Gastroesophageal sphincter (tissue), 4 donors: ENCODE results near the gene LEKR1. TPM values are rescaled to one million over a fixed set of nuclear protein-coding genes. Genes with fewer than 3 reads are reported as not detected.
"Not testable (repeated sequence)": the region's sequence is repeated elsewhere in the genome, so short reads cannot be mapped to it uniquely, and the experiment has no call there.

ENCODE experiments used
- ATAC-seq: fragments of 150-250 bp; one replicate; pipeline ENCODE4 v1.9.1; 2016; ENCODE audit warnings: mild to moderate bottlenecking, moderate library complexity
- H3K27ac ChIP-seq, 4 donors: fragments of 200-600 bp; sonication (generic) in 3 of 4; 1 replicate in 3 of 4; 2 replicates in 1 of 4; pipeline ENCODE4 v1.5.1; 2016 to 2019
- H3K27me3 ChIP-seq: fragments of 200-600 bp; sonication (generic); one replicate; pipeline ENCODE4 v1.5.1; 2019
- H3K36me3 ChIP-seq, 2 donors: fragments of 200-600 bp; sonication (generic); one replicate each; pipeline ENCODE4 v1.5.1; 2019; ENCODE audit warnings: control low read depth in 1 of 2
- H3K4me1 ChIP-seq, 3 donors: fragments of 200-600 bp; sonication (generic); 1 replicate in 2 of 3; 2 replicates in 1 of 3; pipeline ENCODE4 v1.5.1; 2016 to 2019; ENCODE audit warnings: control low read depth in 2 of 3
- H3K4me3 ChIP-seq, 2 donors: fragments of 200-600 bp; sonication (generic); one replicate each; pipeline ENCODE4 v1.5.1; 2019; ENCODE audit warnings: mild to moderate bottlenecking in 1 of 2, moderate library complexity in 1 of 2
- H3K9me3 ChIP-seq, 3 donors: fragments of 200-600 bp; sonication (generic); one replicate each; pipeline ENCODE4 v1.5.1; 2017 to 2019; ENCODE audit warnings: control low read depth in 2 of 3
- CTCF ChIP-seq, 4 experiments: fragments of 200-600 bp in 2 of 4; fragments of 450-650 bp in 2 of 4; sonication (generic) in 1 of 4; IDR thresholded peaks; one replicate each; pipeline ENCODE4 v1.5.1; 2017 to 2019; ENCODE audit warnings: antibody characterized with exemption in 4 of 4, mild to moderate bottlenecking in 2 of 4, moderate library complexity in 2 of 4
- EP300 ChIP-seq: sonication (generic); formaldehyde crosslinking; IDR thresholded peaks from one replicate; pipeline ENCODE4 v1.6.1; 2017; ENCODE audit warnings: antibody characterized with exemption, mild to moderate bottlenecking
- POLR2A ChIP-seq, 2 donors: fragments of 450-650 bp; IDR thresholded peaks; one replicate each; pipeline ENCODE4 v1.6.1; 2017; ENCODE audit warnings: antibody characterized with exemption in 2 of 2, mild to moderate bottlenecking in 2 of 2, moderate library complexity in 1 of 2
- POLR2AphosphoS5 ChIP-seq: sonication (generic); formaldehyde crosslinking; IDR thresholded peaks from one replicate; pipeline ENCODE4 v1.6.1; 2017; ENCODE audit warnings: antibody characterized with exemption
- WGBS, 2 donors: methylation state at CpG; one replicate each; pipeline ENCODE4 v1.1.5; 2018; ENCODE audit warnings: low coverage in 1 of 2; 5-methylcytosine and 5-hydroxymethylcytosine counted together
- total RNA-seq, 4 donors: library from RNA; depleted of rRNA; stranded (reverse); fragments of >200 nt; gene quantifications; one replicate each; pipeline ENCODE4 v1.1.0, GENCODE V29; 2016

Gene LEKR1
- total RNA-seq, 4 donors from 2014 or later: 2.7 TPM; not detected in 3

GRCh38 chr3:156795890-156796481 is 30.2 kb upstream of the LEKR1 start:
- ATAC-seq: no peak

DNA sequence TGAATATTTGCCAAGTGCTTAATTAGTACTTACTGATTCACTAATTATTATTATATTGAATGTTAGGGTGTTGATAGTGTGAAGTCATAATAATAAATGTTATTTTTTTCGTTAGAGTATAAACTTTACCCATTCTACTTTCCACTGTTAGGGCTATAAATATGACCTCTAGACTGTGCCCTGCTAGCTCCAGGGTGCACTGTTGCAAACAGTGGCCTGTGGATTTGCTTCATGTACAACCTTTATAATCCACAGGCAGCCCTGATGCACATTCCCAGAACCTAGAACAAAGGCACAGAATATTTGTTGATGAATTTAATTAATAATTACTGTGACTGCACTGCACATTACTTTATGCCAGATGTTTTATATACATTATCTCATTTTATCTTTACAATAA is 28.8 kb upstream of the LEKR1 start:
- peaks cover 0 to 9% (median 0%) of the 10 kb centered on the region in 3 donors for H3K9me3 ChIP-seq

More at GRCh38 chr3:156795890-156796481, 30.2 kb upstream of the LEKR1 start:
- H3K36me3 ChIP-seq: no peaks in the 10 kb centered on the region
- H3K4me1 ChIP-seq: no peaks in the 10 kb centered on the region
- H3K9me3 ChIP-seq: peaks cover 0 to 9% (median 0%) of the 10 kb centered on the region in 3 donors
- TF ChIP-seq POLR2AphosphoS5 (no peak), POLR2A (IDR thresholded peaks at IDR 0.05) (no peak), CTCF (IDR thresholded peaks at IDR 0.05) (no peak), EP300 (no peak)
- H3K27me3 ChIP-seq: no peaks in the 10 kb centered on the region
- no peak overlapping the region for H3K27ac ChIP-seq
- H3K4me3 ChIP-seq: no peak overlapping the region

GRCh38 chr3:156800287-156800686 is 25.9 kb upstream of the LEKR1 start:
- WGBS, 2 donors: 75 to 98% methylated on average over 1 to 4 of the region's 4 CpGs
- not testable (repeated sequence) for H3K36me3 ChIP-seq, H3K4me3 ChIP-seq, H3K27ac ChIP-seq, H3K27me3 ChIP-seq, ATAC-seq, H3K4me1 ChIP-seq
- peaks cover 0 to 15% (median 0%) of the 10 kb centered on the region in 3 donors for H3K9me3 ChIP-seq

More for the DNA sequence above, 28.8 kb upstream of the LEKR1 start:
- Histone ChIP-seq H3K36me3 (no peaks in the 10 kb centered on the region), H3K4me1 (no peaks in the 10 kb centered on the region), H3K4me3 (no peak overlapping the region), H3K27me3 (no peaks in the 10 kb centered on the region), H3K27ac (no peak overlapping the region)
- no peak for ATAC-seq
- TF ChIP-seq POLR2A (IDR thresholded peaks at IDR 0.05) (no peak), EP300 (no peak), POLR2AphosphoS5 (no peak), CTCF (IDR thresholded peaks at IDR 0.05) (no peak)
- WGBS, 2 donors: 47 to 60% methylated on average over 1 of the region's 1 CpG

DNA sequence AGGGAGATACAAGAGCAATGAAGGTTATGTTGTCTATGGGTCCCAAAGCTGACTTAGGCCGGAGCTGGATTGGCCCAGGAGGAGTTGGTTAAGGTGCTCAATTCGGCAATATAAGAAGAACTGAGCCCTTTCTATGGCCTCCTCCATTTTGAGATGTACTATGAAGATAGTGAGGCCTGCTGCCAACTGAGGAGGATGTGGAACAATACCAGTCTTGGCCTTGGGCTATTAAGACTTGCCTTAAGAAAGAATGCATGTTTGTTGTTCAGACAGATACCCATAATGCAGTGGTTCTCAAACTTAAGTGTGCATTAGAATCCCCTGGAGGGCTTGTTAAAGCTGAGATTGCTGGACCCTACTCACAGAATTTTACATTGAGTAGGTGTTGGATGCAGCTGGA is 24.4 kb upstream of the LEKR1 start:
- Histone ChIP-seq H3K4me1 (no peaks in the 10 kb centered on the region), H3K9me3 (peaks cover 0 to 15% (median 0%) of the 10 kb centered on the region in 3 donors), H3K36me3 (no peaks in the 10 kb centered on the region), H3K27ac (no peak overlapping the region), H3K27me3 (no peaks in the 10 kb centered on the region), H3K4me3 (no peak overlapping the region)
- ATAC-seq: no peak
- TF ChIP-seq CTCF (IDR thresholded peaks at IDR 0.05) (no peak), POLR2AphosphoS5 (no peak), EP300 (no peak), POLR2A (IDR thresholded peaks at IDR 0.05) (no peak)
- WGBS, 2 donors: 92 to 100% methylated on average over 1 to 2 of the region's 2 CpGs

GRCh38 chr3:156802821-156803606 is 23.1 kb upstream of the LEKR1 start:
- ATAC-seq: no peak
- H3K36me3 ChIP-seq: no peaks in the 10 kb centered on the region
- TF ChIP-seq CTCF (IDR thresholded peaks at IDR 0.05): no peak
- no peak for TF ChIP-seq POLR2AphosphoS5
- no peak for TF ChIP-seq EP300
- TF ChIP-seq POLR2A (IDR thresholded peaks at IDR 0.05): no peak
- no peak overlapping the region for H3K27ac ChIP-seq
- no peaks in the 10 kb centered on the region for H3K27me3 ChIP-seq
- no peak overlapping the region for H3K4me3 ChIP-seq
- no peaks in the 10 kb centered on the region for H3K4me1 ChIP-seq
- peaks cover 0 to 15% (median 0%) of the 10 kb centered on the region in 3 donors for H3K9me3 ChIP-seq
